GM23338 (cell line): ENCODE data around the gene CRACDL. TPM values are rescaled to one million over a fixed set of nuclear protein-coding genes. Genes with fewer than 3 reads are reported as not detected.

Source experiments
- ATAC-seq: fragments of 200-7000 bp; cut with Tn5 transposase; 3 replicates; pipeline ENCODE4 v1.9.1; 2020
- DNase-seq: peaks from one replicate; pipeline ENCODE4 v3.0.0-alpha.2; 2015; ENCODE audit warnings: low spot score
- H2AFZ ChIP-seq: fragments of 200-600 bp; sonication (generic); 2 replicates; pipeline ENCODE4 v1.8.0; 2016; ENCODE audit warnings: antibody characterized with exemption, mild to moderate bottlenecking, moderate library complexity
- H3F3A ChIP-seq: fragments of 200-600 bp; sonication (generic); replicated peaks from 2 replicates; pipeline ENCODE4 v1.8.0; 2017; ENCODE audit warnings: antibody characterized with exemption, mixed run types, low read depth
- H3K27ac ChIP-seq: fragments of 200-600 bp; sonication (generic); 2 replicates; pipeline ENCODE4 v1.6.1; 2016; ENCODE audit warnings: low read depth
- H3K27me3 ChIP-seq: fragments of 200-600 bp; sonication (generic); 2 replicates; pipeline ENCODE4 v1.8.0; 2016; ENCODE audit warnings: mild to moderate bottlenecking, mixed run types, moderate library complexity; ENCODE audit not compliant: insufficient read depth
- H3K36me3 ChIP-seq: fragments of 200-600 bp; sonication (generic); 2 replicates; pipeline ENCODE4 v1.8.0; 2016; ENCODE audit warnings: mild to moderate bottlenecking; ENCODE audit not compliant: insufficient read depth
- H3K4me1 ChIP-seq: fragments of 200-600 bp; sonication (generic); 2 replicates; pipeline ENCODE4 v1.8.0; 2016; ENCODE audit warnings: mild to moderate bottlenecking, moderate library complexity; ENCODE audit not compliant: insufficient read depth
- H3K4me2 ChIP-seq: fragments of 200-600 bp; sonication (generic); 2 replicates; pipeline ENCODE4 v1.7.1; 2017; ENCODE audit warnings: mixed run types
- H3K4me3 ChIP-seq: fragments of 200-600 bp; sonication (generic); 2 replicates; pipeline ENCODE4 v1.6.1; 2016; ENCODE audit warnings: mixed run types
- H3K79me2 ChIP-seq: fragments of 200-600 bp; sonication (generic); replicated peaks from 2 replicates; pipeline ENCODE4 v1.8.0; 2017; ENCODE audit warnings: mild to moderate bottlenecking; ENCODE audit not compliant: insufficient read depth
- H3K9me2 ChIP-seq: fragments of 200-600 bp; sonication (generic); 2 replicates; pipeline ENCODE4 v1.8.0; 2017; ENCODE audit not compliant: insufficient read depth
- H4K20me1 ChIP-seq: fragments of 200-600 bp; sonication (generic); replicated peaks from 2 replicates; pipeline ENCODE4 v1.8.0; 2017; ENCODE audit warnings: mild to moderate bottlenecking; ENCODE audit not compliant: insufficient read depth
- H3K27ac Mint-ChIP-seq: 2 replicates; pipeline ENCODE4 v1.8.0; 2020; ENCODE audit warnings: inconsistent platforms, mild to moderate bottlenecking, moderate library complexity, mixed read lengths
- H3K27me3 Mint-ChIP-seq: 3 replicates; pipeline ENCODE4 v1.8.0; 2022; ENCODE audit warnings: low read depth, mild to moderate bottlenecking, moderate library complexity, mixed read lengths, inconsistent platforms; ENCODE audit not compliant: insufficient read depth, poor library complexity
- H3K36me3 Mint-ChIP-seq: 3 replicates; pipeline ENCODE4 v1.8.0; 2021; ENCODE audit warnings: low read depth, mild to moderate bottlenecking, inconsistent platforms, moderate library complexity, mixed read lengths
- H3K4me1 Mint-ChIP-seq: 3 replicates; pipeline ENCODE4 v1.8.0; 2020; ENCODE audit warnings: mild to moderate bottlenecking, inconsistent platforms, mixed read lengths
- H3K4me3 Mint-ChIP-seq: 3 replicates; pipeline ENCODE4 v1.8.0; 2021; ENCODE audit warnings: moderate library complexity, mild to moderate bottlenecking, inconsistent platforms, mixed read lengths
- H3K9me3 Mint-ChIP-seq: 3 replicates; pipeline ENCODE4 v1.8.0; 2020; ENCODE audit warnings: moderate library complexity, mild to moderate bottlenecking, inconsistent platforms, mixed read lengths
- CREB1 ChIP-seq: fragments of 250-450 bp; sonication (Bioruptor Pico); IDR thresholded peaks from 2 replicates; pipeline ENCODE4 v1.5.0; 2020; ENCODE audit warnings: low read depth, mild to moderate bottlenecking, moderate library complexity
- EZH2 ChIP-seq: fragments of 200-600 bp; sonication (generic); IDR thresholded peaks from one replicate; pipeline ENCODE4 v1.8.0; 2017; ENCODE audit warnings: antibody characterized with exemption, mild to moderate bottlenecking, low read depth; ENCODE audit not compliant: unreplicated experiment
- JUNB ChIP-seq: IDR thresholded peaks from one replicate; pipeline ENCODE4 v1.6.1; 2016; ENCODE audit warnings: antibody characterized with exemption; ENCODE audit not compliant: unreplicated experiment
- NANOG ChIP-seq: IDR thresholded peaks from 2 replicates; pipeline ENCODE4 v1.6.1; 2016; ENCODE audit warnings: antibody characterized with exemption, borderline replicate concordance
- POLR2AphosphoS5 ChIP-seq: IDR thresholded peaks from 2 replicates; pipeline ENCODE4 v1.6.1; 2016; ENCODE audit warnings: antibody characterized with exemption, low read depth
- STAT1 ChIP-seq: IDR thresholded peaks from one replicate; pipeline ENCODE4 v1.6.1; 2016; ENCODE audit warnings: antibody characterized with exemption; ENCODE audit not compliant: unreplicated experiment
- ZNF114 ChIP-seq: fragments of 250-450 bp; sonication (Bioruptor Pico); IDR thresholded peaks from 2 replicates; pipeline ENCODE4 v1.5.0; 2020; ENCODE audit warnings: mild to moderate bottlenecking, moderate library complexity
- ZNF331 ChIP-seq: fragments of 250-450 bp; sonication (Bioruptor Pico); IDR thresholded peaks from 2 replicates; pipeline ENCODE4 v1.5.0; 2020; ENCODE audit warnings: low read depth, mild to moderate bottlenecking, moderate library complexity
- polyA plus RNA-seq: library from polyadenylated mRNA; unstranded; fragments of >200 nt; fragmentation: Nextera tagmentation; extraction: Ambion mirVana; gene quantifications from 2 replicates; pipeline ENCODE4 v1.2.1, GENCODE V29; 2016
- total RNA-seq: library from RNA; depleted of rRNA; stranded (reverse); fragments of >200 nt; shearing (Covaris generic); gene quantifications from 2 replicates; pipeline ENCODE4 v1.2.3, GENCODE V29; 2014
- TF ChIP-seq, protein P1 (sequence below): fragments of 250-450 bp; sonication (Bioruptor Pico); IDR thresholded peaks from 2 replicates; pipeline ENCODE4 v1.5.0; 2020; ENCODE audit warnings: mild to moderate bottlenecking, moderate library complexity
- TF ChIP-seq, protein P2 (sequence below): IDR thresholded peaks from one replicate; pipeline ENCODE4 v1.6.1; 2018; ENCODE audit warnings: antibody characterized with exemption; ENCODE audit not compliant: unreplicated experiment
- TF ChIP-seq, protein P3 (sequence below): IDR thresholded peaks from 2 replicates; pipeline ENCODE4 v1.6.1; 2016; ENCODE audit warnings: antibody characterized with exemption

CRACDL gene
- total and polyA plus RNA-seq, 2 experiments from 2014 or later: 0.14 to 0.16 TPM

DNA sequence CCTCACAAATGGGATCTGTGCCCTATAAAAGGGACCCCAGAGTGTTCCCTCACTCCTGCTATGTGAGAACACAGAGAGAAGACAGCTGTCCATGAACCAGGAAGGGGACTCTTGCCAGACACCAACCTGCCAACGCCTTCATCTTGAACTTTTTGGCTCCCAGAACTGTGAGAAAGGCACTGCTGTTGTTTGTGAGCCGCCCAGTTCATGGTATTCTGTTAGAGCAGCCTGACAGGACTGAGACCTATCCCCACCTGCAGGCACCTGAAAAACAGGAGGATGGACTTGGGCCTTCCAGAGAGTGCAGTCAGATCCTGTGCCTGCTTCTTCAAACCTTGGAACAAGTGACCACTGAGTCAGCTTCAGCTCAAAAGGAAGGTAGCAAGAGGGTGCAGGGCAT, 51.4 kb downstream of the CRACDL start (continued):
- TF ChIP-seq NANOG (no peak), STAT1 (no peak), ZNF114 (CRISPR knock-in tag) (no peak), EZH2 (no peak), POLR2AphosphoS5 (no peak), JUNB (no peak), ZNF331 (CRISPR knock-in tag) (no peak)
- TF ChIP-seq, protein P1, sequence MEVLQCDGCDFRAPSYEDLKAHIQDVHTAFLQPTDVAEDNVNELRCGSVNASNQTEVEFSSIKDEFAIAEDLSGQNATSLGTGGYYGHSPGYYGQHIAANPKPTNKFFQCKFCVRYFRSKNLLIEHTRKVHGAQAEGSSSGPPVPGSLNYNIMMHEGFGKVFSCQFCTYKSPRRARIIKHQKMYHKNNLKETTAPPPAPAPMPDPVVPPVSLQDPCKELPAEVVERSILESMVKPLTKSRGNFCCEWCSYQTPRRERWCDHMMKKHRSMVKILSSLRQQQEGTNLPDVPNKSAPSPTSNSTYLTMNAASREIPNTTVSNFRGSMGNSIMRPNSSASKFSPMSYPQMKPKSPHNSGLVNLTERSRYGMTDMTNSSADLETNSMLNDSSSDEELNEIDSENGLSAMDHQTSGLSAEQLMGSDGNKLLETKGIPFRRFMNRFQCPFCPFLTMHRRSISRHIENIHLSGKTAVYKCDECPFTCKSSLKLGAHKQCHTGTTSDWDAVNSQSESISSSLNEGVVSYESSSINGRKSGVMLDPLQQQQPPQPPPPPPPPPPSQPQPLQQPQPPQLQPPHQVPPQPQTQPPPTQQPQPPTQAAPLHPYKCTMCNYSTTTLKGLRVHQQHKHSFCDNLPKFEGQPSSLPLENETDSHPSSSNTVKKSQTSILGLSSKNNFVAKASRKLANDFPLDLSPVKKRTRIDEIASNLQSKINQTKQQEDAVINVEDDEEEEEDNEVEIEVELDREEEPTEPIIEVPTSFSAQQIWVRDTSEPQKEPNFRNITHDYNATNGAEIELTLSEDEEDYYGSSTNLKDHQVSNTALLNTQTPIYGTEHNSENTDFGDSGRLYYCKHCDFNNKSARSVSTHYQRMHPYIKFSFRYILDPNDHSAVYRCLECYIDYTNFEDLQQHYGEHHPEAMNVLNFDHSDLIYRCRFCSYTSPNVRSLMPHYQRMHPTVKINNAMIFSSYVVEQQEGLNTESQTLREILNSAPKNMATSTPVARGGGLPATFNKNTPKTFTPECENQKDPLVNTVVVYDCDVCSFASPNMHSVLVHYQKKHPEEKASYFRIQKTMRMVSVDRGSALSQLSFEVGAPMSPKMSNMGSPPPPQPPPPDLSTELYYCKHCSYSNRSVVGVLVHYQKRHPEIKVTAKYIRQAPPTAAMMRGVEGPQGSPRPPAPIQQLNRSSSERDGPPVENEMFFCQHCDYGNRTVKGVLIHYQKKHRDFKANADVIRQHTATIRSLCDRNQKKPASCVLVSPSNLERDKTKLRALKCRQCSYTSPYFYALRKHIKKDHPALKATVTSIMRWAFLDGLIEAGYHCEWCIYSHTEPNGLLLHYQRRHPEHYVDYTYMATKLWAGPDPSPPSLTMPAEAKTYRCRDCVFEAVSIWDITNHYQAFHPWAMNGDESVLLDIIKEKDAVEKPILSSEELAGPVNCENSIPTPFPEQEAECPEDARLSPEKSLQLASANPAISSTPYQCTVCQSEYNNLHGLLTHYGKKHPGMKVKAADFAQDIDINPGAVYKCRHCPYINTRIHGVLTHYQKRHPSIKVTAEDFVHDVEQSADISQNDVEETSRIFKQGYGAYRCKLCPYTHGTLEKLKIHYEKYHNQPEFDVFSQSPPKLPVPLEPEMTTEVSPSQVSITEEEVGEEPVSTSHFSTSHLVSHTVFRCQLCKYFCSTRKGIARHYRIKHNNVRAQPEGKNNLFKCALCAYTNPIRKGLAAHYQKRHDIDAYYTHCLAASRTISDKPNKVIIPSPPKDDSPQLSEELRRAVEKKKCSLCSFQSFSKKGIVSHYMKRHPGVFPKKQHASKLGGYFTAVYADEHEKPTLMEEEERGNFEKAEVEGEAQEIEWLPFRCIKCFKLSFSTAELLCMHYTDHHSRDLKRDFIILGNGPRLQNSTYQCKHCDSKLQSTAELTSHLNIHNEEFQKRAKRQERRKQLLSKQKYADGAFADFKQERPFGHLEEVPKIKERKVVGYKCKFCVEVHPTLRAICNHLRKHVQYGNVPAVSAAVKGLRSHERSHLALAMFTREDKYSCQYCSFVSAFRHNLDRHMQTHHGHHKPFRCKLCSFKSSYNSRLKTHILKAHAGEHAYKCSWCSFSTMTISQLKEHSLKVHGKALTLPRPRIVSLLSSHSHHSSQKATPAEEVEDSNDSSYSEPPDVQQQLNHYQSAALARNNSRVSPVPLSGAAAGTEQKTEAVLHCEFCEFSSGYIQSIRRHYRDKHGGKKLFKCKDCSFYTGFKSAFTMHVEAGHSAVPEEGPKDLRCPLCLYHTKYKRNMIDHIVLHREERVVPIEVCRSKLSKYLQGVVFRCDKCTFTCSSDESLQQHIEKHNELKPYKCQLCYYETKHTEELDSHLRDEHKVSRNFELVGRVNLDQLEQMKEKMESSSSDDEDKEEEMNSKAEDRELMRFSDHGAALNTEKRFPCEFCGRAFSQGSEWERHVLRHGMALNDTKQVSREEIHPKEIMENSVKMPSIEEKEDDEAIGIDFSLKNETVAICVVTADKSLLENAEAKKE (CRISPR knock-in tag): no peak

DNA sequence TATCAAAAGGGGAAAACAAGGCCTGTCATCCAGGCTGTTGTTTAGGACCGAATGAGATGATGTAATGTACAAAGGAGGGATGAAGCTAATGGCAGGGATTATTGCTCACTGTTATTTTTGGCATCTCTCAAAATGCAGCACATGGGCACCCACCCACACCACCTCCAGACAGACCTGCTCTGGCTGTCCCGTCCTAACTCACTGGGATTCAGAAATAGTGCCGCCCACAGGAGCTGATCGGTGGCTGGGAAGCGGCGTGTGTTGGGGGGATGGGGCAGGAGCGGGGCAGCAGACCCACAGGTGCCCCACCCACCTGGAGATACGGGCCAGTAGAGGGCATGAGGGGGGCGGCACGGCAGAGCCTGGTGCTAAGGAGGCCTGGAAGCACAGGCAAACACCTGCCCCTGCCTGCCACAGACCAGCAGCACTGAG, 52.2 kb downstream of the CRACDL start:
- Mint-ChIP-seq H3K9me3 (peaks cover 29% of the 10 kb centered on the region), H3K27ac (no peak overlapping the region), H3K27me3 (peaks cover 2% of the 10 kb centered on the region), H3K36me3 (peaks cover 14% of the 10 kb centered on the region; the same call in 2 of the 3 replicates), H3K4me1 (no peaks in the 10 kb centered on the region), H3K4me3 (no peak overlapping the region)
- Histone ChIP-seq H3K27ac (no peak overlapping the region), H3K27me3 (no peaks in the 10 kb centered on the region), H3F3A (no peaks in the 10 kb centered on the region), H3K4me2 (no peak overlapping the region), H3K36me3 (0 out of 2 replicates have a peak, but pooled peaks cover 8% of the 10 kb centered on the region), H4K20me1 (no peaks in the 10 kb centered on the region), H3K4me3 (no peak overlapping the region), H3K9me2 (no peaks in the 10 kb centered on the region), H2AFZ (no peak overlapping the region), H3K4me1 (no peaks in the 10 kb centered on the region), H3K79me2 (no peaks in the 10 kb centered on the region)
- no peak for DNase-seq
- TF ChIP-seq ZNF114 (CRISPR knock-in tag): no peak
- TF ChIP-seq, protein P2, sequence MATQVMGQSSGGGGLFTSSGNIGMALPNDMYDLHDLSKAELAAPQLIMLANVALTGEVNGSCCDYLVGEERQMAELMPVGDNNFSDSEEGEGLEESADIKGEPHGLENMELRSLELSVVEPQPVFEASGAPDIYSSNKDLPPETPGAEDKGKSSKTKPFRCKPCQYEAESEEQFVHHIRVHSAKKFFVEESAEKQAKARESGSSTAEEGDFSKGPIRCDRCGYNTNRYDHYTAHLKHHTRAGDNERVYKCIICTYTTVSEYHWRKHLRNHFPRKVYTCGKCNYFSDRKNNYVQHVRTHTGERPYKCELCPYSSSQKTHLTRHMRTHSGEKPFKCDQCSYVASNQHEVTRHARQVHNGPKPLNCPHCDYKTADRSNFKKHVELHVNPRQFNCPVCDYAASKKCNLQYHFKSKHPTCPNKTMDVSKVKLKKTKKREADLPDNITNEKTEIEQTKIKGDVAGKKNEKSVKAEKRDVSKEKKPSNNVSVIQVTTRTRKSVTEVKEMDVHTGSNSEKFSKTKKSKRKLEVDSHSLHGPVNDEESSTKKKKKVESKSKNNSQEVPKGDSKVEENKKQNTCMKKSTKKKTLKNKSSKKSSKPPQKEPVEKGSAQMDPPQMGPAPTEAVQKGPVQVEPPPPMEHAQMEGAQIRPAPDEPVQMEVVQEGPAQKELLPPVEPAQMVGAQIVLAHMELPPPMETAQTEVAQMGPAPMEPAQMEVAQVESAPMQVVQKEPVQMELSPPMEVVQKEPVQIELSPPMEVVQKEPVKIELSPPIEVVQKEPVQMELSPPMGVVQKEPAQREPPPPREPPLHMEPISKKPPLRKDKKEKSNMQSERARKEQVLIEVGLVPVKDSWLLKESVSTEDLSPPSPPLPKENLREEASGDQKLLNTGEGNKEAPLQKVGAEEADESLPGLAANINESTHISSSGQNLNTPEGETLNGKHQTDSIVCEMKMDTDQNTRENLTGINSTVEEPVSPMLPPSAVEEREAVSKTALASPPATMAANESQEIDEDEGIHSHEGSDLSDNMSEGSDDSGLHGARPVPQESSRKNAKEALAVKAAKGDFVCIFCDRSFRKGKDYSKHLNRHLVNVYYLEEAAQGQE: no peak
- TF ChIP-seq, protein P3, sequence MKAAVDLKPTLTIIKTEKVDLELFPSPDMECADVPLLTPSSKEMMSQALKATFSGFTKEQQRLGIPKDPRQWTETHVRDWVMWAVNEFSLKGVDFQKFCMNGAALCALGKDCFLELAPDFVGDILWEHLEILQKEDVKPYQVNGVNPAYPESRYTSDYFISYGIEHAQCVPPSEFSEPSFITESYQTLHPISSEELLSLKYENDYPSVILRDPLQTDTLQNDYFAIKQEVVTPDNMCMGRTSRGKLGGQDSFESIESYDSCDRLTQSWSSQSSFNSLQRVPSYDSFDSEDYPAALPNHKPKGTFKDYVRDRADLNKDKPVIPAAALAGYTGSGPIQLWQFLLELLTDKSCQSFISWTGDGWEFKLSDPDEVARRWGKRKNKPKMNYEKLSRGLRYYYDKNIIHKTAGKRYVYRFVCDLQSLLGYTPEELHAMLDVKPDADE: no peak
- TF ChIP-seq EZH2: no peak
- TF ChIP-seq ZNF331 (CRISPR knock-in tag): no peak
- no peak for TF ChIP-seq STAT1
- no peak for TF ChIP-seq CREB1
- TF ChIP-seq JUNB: no peak
- peak; percentile 65 for ATAC-seq
